ENCODE measurements around the gene EP400. TPM values are rescaled to one million over a fixed set of nuclear protein-coding genes. Genes with fewer than 3 reads are reported as not detected.

The EP400 gene
- total and polyA plus RNA-seq, 2 of the 8 experiments (the other 6 are each of a cell fraction or from before 2014, with no cell fraction given): 13.1 to 69.7 TPM

GRCh38 chr12:131920902-131921840 lies 28.6 kb upstream of the EP400 start:
- Histone ChIP-seq H2BK20ac (ENCODE audit: low read length) (no peak overlapping the region), H4K8ac (ENCODE audit: extremely low read depth, insufficient read depth, low read length) (no peak overlapping the region), H3K4ac (replicated peaks; ENCODE audit: insufficient read length, low read depth, low read length) (no peak overlapping the region), H3K79me2 (ENCODE audit: control insufficient read depth in 1 of 2, insufficient read depth in 2 of 2, low read length in 2 of 2) (no peaks in the 10 kb centered on the region), H3K4me3 (ENCODE audit: extremely low read depth in 1 of 4, insufficient read depth in 2 of 4, low read depth in 3 of 4, low read length in 4 of 4) (no peak overlapping the region), H2AK5ac (ENCODE audit: low read depth, low read length) (no peak overlapping the region), H3K9ac (replicated peaks in 1 of 4; ENCODE audit: extremely low read depth in 1 of 4, low read depth in 3 of 4, low read length in 3 of 4) (no peak overlapping the region), H3K14ac (ENCODE audit: insufficient read length) (no peak overlapping the region), H3K27me3 (replicated peaks in 1 of 4; ENCODE audit: control insufficient read depth in 3 of 4, extremely low read depth in 1 of 4, insufficient read depth in 3 of 4, low read length in 3 of 4) (no peaks in the 10 kb centered on the region), H2AFZ (ENCODE audit: low read length) (no peak overlapping the region), H2BK15ac (ENCODE audit: low read length) (no peak overlapping the region), H3K18ac (ENCODE audit: extremely low read depth, low read length) (no peak overlapping the region), H2BK5ac (ENCODE audit: low read depth, low read length) (no peak overlapping the region), H3K9me3 (ENCODE audit: insufficient read depth in 2 of 2, low read depth in 1 of 2, low read length in 1 of 2) (no peaks in the 10 kb centered on the region), H2BK120ac (replicated peaks; ENCODE audit: low read depth, low read length) (no peak overlapping the region), H3K27ac (ENCODE audit: low read depth, low read length) (no peak overlapping the region), H3K4me1 (replicated peaks in 1 of 4; ENCODE audit: control insufficient read depth in 3 of 4, insufficient read depth in 4 of 4, low read length in 3 of 4) (no peaks in the 10 kb centered on the region), H3K36me3 (ENCODE audit: control insufficient read depth in 2 of 4, insufficient read depth in 4 of 4, low read length in 3 of 4) (peaks cover 4 to 32% (median 14%) of the 10 kb centered on the region in 4 experiments; a peak in 6 of 8 replicates), H3K56ac (replicated peaks; ENCODE audit: insufficient read length, low read depth, low read length) (no peak overlapping the region), H3K4me2 (ENCODE audit: insufficient read depth in 1 of 2, low read depth in 2 of 2, low read length in 2 of 2) (no peak overlapping the region), H3K23me2 (ENCODE audit: low read depth, low read length) (peaks cover 4% of the 10 kb centered on the region; the same call in 1 of the 2 replicates), H3K23ac (ENCODE audit: insufficient read length) (no peak overlapping the region), H2BK12ac (ENCODE audit: low read depth, low read length) (no peak overlapping the region), H4K20me1 (replicated peaks in 1 of 2; ENCODE audit: control insufficient read depth in 1 of 2, insufficient read depth in 2 of 2, low read length in 2 of 2) (peaks cover 0 to 11% of the 10 kb centered on the region in 2 experiments), H4K91ac (replicated peaks; ENCODE audit: insufficient read length, low read length) (no peak overlapping the region), H4K5ac (ENCODE audit: insufficient read length, low read depth, low read length) (no peak overlapping the region), H3K79me1 (ENCODE audit: low read depth, low read length) (no peaks in the 10 kb centered on the region)
- POLR2A ChIA-PET (ENCODE audit: partially characterized antibody): interaction anchor here (1.0 to 4.8 kb wide), 4 partner anchors 7 to 22 kb away, joined by 3 to 33 read pairs (median 16); partner anchors contain the start of gene PUS1
- no peak for DNase-seq (ENCODE audit: low read depth in 1 of 2, low spot score in 2 of 2)
- CTCF ChIA-PET (ENCODE audit: partially characterized antibody): interaction anchor here (0.7 to 1.2 kb wide), 3 partner anchors 15 to 789 kb away, joined by 3 to 4 read pairs (median 3); no protein-coding TSS in a partner anchor
- FAIRE-seq: no peak
- 91% methylated on average over 35 of the region's 35 CpGs; no CpG with 5 or more reads in 1 of the 2 experiments for WGBS, 2 experiments (ENCODE audit: extremely low coverage in 1 of 2, insufficient coverage in 1 of 2, insufficient read length in 1 of 2, insufficient replicate concordance in 2 of 2, low coverage in 1 of 2, low lambda C conversion rate in 2 of 2, missing lambda C conversion rate in 1 of 2)
- TF ChIP-seq SIN3A (conservative IDR thresholded peaks at IDR 0.05 in 1 of 2, IDR thresholded peaks at IDR 0.05 in 1 of 2; ENCODE audit: low read depth in 1 of 2, low read length in 2 of 2): no peak
- no peak for TF ChIP-seq ASH2L (IDR thresholded peaks at IDR 0.05; ENCODE audit: low read length)
- TF ChIP-seq CTBP2 (IDR thresholded peaks at IDR 0.05; ENCODE audit: borderline replicate concordance, insufficient read depth, insufficient read length, low read length): no peak
- no peak for TF ChIP-seq NANOG (IDR thresholded peaks at IDR 0.05; ENCODE audit: insufficient read depth, low read depth, low read length, poor library complexity, severe bottlenecking)
- no peak for TF ChIP-seq RFX5 (IDR thresholded peaks at IDR 0.05; ENCODE audit: borderline replicate concordance, low read depth, low read length)
- no peak for TF ChIP-seq SP1 (IDR thresholded peaks at IDR 0.05; ENCODE audit: low read depth, low read length)
- TF ChIP-seq TAF1 (IDR thresholded peaks at IDR 0.05; ENCODE audit: low read depth, low read length): no peak
- no peak for TF ChIP-seq TCF12 (IDR thresholded peaks at IDR 0.05; ENCODE audit: low read depth, low read length)
- no peak for TF ChIP-seq USF2 (IDR thresholded peaks at IDR 0.05; ENCODE audit: low read length)

Measured in H1 (cell line).